PC-3 (cell line): ENCODE results near the gene ZNF341. TPM values are rescaled to one million over a fixed set of nuclear protein-coding genes. Genes with fewer than 3 reads are reported as not detected.

Experiments used
- ATAC-seq: fragments of 200-7000 bp; cut with Tn5 transposase; 2 replicates; pipeline ENCODE4 v1.9.1; 2020; ENCODE audit warnings: mild to moderate bottlenecking, moderate library complexity
- BruUV-seq: library from RNA; stranded (reverse); fragments of 400-500 nt; replicated peaks from 2 replicates; lab custom pipeline; 2021; lab: Mats Ljungman, UMichigan
- CTCF ChIA-PET: fragments of 300-600 bp; sonication (Branson Sonifier 250); formaldehyde crosslinking; loops from one replicate; lab custom pipeline; 2022; ENCODE audit warnings: antibody characterized with exemption; lab: Charles Lee
- POLR2A ChIA-PET: fragments of 300-600 bp; sonication (Branson Sonifier 250); formaldehyde crosslinking; loops from one replicate; lab custom pipeline; 2022; ENCODE audit warnings: antibody characterized with exemption; ENCODE audit not compliant: unreplicated experiment; lab: Charles Lee
- DNase-seq: peaks from one replicate; pipeline ENCODE4 v3.0.0-alpha.2; 2015
- H2AFZ ChIP-seq: fragments of 300-600 bp; sonication (generic); 2 replicates; pipeline ENCODE4 v1.6.0; 2016; ENCODE audit warnings: antibody characterized with exemption, low read length
- H3F3A ChIP-seq: fragments of 300-600 bp; sonication (generic); one replicate; pipeline ENCODE4 v1.6.0; 2017; ENCODE audit warnings: antibody characterized with exemption, low read length, control low read depth, mild to moderate bottlenecking; ENCODE audit not compliant: unreplicated experiment
- H3K27ac ChIP-seq: fragments of 300-600 bp; sonication (generic); 2 replicates; pipeline ENCODE4 v1.5.1; 2016; ENCODE audit warnings: mild to moderate bottlenecking, low read length
- H3K27me3 ChIP-seq: fragments of 300-600 bp; sonication (generic); 2 replicates; pipeline ENCODE4 v1.6.1; 2016; ENCODE audit warnings: low read length, mixed read lengths
- H3K36me3 ChIP-seq: fragments of 300-600 bp; sonication (generic); 2 replicates; pipeline ENCODE4 v1.6.1; 2016; ENCODE audit warnings: low read depth, mixed run types, low read length, mixed read lengths
- H3K4me1 ChIP-seq: fragments of 300-600 bp; sonication (generic); 2 replicates; pipeline ENCODE4 v1.5.1; 2016; ENCODE audit warnings: low read length; ENCODE audit not compliant: insufficient read depth
- H3K4me2 ChIP-seq: fragments of 300-600 bp; sonication (generic); 2 replicates; pipeline ENCODE4 v1.6.0; 2016; ENCODE audit warnings: low read length
- H3K4me3 ChIP-seq: fragments of 300-600 bp; sonication (generic); 2 replicates; pipeline ENCODE4 v1.5.1; 2016; ENCODE audit warnings: mild to moderate bottlenecking, low read length, mixed read lengths
- H3K79me2 ChIP-seq: fragments of 300-600 bp; sonication (generic); 2 replicates; pipeline ENCODE4 v1.6.1; 2017; ENCODE audit warnings: low read length, mixed read lengths
- H3K9ac ChIP-seq: fragments of 300-600 bp; sonication (generic); 2 replicates; pipeline ENCODE4 v1.6.0; 2016; ENCODE audit warnings: mild to moderate bottlenecking, low read length
- H3K9me2 ChIP-seq: fragments of 300-600 bp; sonication (generic); replicated peaks from 2 replicates; pipeline ENCODE4 v1.6.1; 2016; ENCODE audit warnings: mixed run types, low read length, mixed read lengths
- H3K9me3 ChIP-seq: fragments of 300-600 bp; sonication (generic); 2 replicates; pipeline ENCODE4 v1.6.1; 2016; ENCODE audit warnings: low read length, mixed read lengths
- H4K20me1 ChIP-seq: fragments of 300-600 bp; sonication (generic); 2 replicates; pipeline ENCODE4 v1.6.1; 2016; ENCODE audit warnings: low read length, mixed read lengths
- EZH2 ChIP-seq: fragments of 300-600 bp; sonication (generic); IDR thresholded peaks from one replicate; pipeline ENCODE4 v1.6.1; 2017; ENCODE audit warnings: antibody characterized with exemption, mild to moderate bottlenecking, low read length; ENCODE audit not compliant: unreplicated experiment
- EZH2phosphoT487 ChIP-seq: fragments of 300-600 bp; sonication (generic); IDR thresholded peaks from 2 replicates; pipeline ENCODE4 v1.6.1; 2018; ENCODE audit warnings: mild to moderate bottlenecking, antibody characterized with exemption, low read length, borderline replicate concordance
- intact Hi-C: fragments of 100-400 bp; cut with micrococcal nuclease; formaldehyde crosslinking; loops from 2 replicates; pipeline ENCODE4 v1.9.0; 2023
- total RNA-seq: library from RNA; depleted of rRNA; stranded (reverse); fragments of >200 nt; gene quantifications from 2 replicates; pipeline ENCODE4 v1.2.3, GENCODE V29; 2014
- TF ChIP-seq, protein P1 (sequence below): fragments of 300-600 bp; sonication (generic); conservative IDR thresholded peaks from 2 replicates; pipeline ENCODE4 v1.5.1; 2017; ENCODE audit warnings: antibody characterized with exemption, low read depth, mild to moderate bottlenecking, low read length

The ZNF341 gene
- total RNA-seq, 1 experiment from 2014 or later = 4.4 TPM

DNA sequence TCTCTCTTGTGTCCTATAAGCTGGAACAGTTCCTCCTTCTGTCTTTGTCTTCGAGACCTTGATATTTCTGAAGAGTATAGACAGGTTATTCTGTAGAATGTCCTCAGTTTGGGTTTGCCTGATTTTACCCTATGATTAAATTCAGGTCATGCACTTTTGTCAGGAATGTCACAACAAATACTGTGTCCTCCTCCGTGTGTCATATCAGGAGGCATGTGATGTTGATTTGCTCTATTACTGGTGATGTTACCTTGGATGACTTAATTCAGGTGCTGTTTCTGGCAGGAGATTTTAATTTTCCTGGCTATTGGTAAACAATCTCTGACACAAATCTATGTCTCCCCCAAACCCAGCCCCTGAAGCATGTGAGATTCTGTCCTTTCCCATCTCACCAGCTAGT lies 46.0 kb downstream of the ZNF341 start:
- no TSS peak for BruUV-seq
- H3K4me1 ChIP-seq = peaks cover 14% of the 10 kb centered on the region
- peaks cover 3% of the 10 kb centered on the region; the same call in 1 of the 2 replicates for H3K36me3 ChIP-seq
- no peaks in the 10 kb centered on the region for H3K79me2 ChIP-seq
- H4K20me1 ChIP-seq = no peaks in the 10 kb centered on the region
- no peak overlapping the region for H3K9ac ChIP-seq
- no peak overlapping the region for H3K4me3 ChIP-seq
- CTCF ChIA-PET = no interaction called here
- no peaks in the 10 kb centered on the region for H3K27me3 ChIP-seq
- TF ChIP-seq EZH2 (no peak), EZH2phosphoT487 (no peak)
- TF ChIP-seq, protein P1, sequence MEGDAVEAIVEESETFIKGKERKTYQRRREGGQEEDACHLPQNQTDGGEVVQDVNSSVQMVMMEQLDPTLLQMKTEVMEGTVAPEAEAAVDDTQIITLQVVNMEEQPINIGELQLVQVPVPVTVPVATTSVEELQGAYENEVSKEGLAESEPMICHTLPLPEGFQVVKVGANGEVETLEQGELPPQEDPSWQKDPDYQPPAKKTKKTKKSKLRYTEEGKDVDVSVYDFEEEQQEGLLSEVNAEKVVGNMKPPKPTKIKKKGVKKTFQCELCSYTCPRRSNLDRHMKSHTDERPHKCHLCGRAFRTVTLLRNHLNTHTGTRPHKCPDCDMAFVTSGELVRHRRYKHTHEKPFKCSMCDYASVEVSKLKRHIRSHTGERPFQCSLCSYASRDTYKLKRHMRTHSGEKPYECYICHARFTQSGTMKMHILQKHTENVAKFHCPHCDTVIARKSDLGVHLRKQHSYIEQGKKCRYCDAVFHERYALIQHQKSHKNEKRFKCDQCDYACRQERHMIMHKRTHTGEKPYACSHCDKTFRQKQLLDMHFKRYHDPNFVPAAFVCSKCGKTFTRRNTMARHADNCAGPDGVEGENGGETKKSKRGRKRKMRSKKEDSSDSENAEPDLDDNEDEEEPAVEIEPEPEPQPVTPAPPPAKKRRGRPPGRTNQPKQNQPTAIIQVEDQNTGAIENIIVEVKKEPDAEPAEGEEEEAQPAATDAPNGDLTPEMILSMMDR = no peak
- DNase-seq (no peak), ATAC-seq (no peak)
- H3K27ac ChIP-seq = no peak overlapping the region
- POLR2A ChIA-PET = no interaction called here
- H3K4me2 ChIP-seq = no peak overlapping the region
- no peaks in the 10 kb centered on the region for H3K9me2 ChIP-seq
- no peaks in the 10 kb centered on the region for H3F3A ChIP-seq
- no peaks in the 10 kb centered on the region for H3K9me3 ChIP-seq
- H2AFZ ChIP-seq = no peak overlapping the region
- intact Hi-C loops = no loop called here

DNA sequence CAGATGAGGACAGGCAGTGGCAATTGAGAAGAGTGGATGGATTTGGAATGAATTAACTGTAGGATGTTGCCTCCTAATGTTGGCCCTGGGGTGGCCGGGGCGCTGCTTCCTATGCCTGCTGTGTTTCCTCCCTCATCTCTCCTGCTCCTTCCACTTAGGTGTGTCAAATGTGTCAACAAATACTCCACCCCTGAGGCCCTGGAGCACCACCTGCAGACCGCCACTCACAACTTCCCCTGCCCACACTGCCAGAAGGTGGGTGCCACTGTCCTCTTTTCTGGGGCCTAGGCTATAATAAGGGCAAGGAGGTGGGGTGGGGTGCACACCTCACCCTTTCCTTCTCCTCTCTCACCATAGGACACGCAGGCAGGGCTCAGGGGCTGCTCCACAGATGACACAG lies 49.3 kb downstream of the ZNF341 start:
- Histone ChIP-seq H3K27me3 (no peaks in the 10 kb centered on the region), H3K4me2 (no peak overlapping the region), H3K36me3 (no peaks in the 10 kb centered on the region), H3F3A (no peaks in the 10 kb centered on the region), H3K9me3 (no peaks in the 10 kb centered on the region), H3K27ac (no peak overlapping the region), H3K4me3 (no peak overlapping the region), H3K9me2 (no peaks in the 10 kb centered on the region), H3K4me1 (peaks cover 14% of the 10 kb centered on the region), H4K20me1 (no peaks in the 10 kb centered on the region), H3K79me2 (no peaks in the 10 kb centered on the region), H2AFZ (no peak overlapping the region), H3K9ac (no peak overlapping the region)
- BruUV-seq = no TSS peak
- intact Hi-C loops = loop anchor here (10.0 kb wide), 1 partner anchor 96 kb away; the partner anchor contains the start of gene E2F1
- DNase-seq (no peak), ATAC-seq (no peak)
- CTCF ChIA-PET = no interaction called here
- POLR2A ChIA-PET = no interaction called here
- TF ChIP-seq, protein P1 = no peak
- no peak for TF ChIP-seq EZH2

DNA sequence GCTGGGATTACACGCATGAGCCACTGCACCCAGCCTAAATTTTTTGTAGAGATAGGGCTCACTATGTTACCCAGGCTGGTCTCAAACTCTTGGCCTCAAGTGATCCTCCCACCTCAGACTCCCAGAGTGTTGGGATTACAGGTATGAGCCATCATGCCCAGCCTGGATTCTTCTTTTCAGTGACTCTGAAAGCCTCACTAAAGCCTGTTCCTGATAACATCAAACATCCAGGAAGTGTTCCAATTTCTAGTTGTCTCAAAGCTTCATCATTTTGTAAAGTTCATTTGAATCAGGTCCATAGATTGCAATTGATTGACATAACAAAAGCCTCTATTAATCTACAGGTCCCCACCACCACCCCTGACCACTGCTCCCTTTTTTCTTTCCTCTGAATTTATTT lies 50.1 kb downstream of the ZNF341 start:
- H3K27ac ChIP-seq = no peak overlapping the region
- peaks cover 14% of the 10 kb centered on the region for H3K4me1 ChIP-seq
- no peaks in the 10 kb centered on the region for H3K36me3 ChIP-seq
- no peaks in the 10 kb centered on the region for H3K9me2 ChIP-seq
- no peak for DNase-seq
- H3K27me3 ChIP-seq = no peaks in the 10 kb centered on the region
- no TSS peak for BruUV-seq
- no peak overlapping the region for H3K4me3 ChIP-seq
- TF ChIP-seq, protein P1 = no peak
- TF ChIP-seq EZH2phosphoT487 (no peak), EZH2 (no peak)
- ChIA-PET CTCF (no interaction called here), POLR2A (no interaction called here)
- H3K9me3 ChIP-seq = no peaks in the 10 kb centered on the region
- intact Hi-C loops = loop anchor here (10.0 kb wide), 1 partner anchor 97 kb away; the partner anchor contains the start of gene E2F1
- H3K4me2 ChIP-seq = no peak overlapping the region
- ATAC-seq = no peak
- H3K79me2 ChIP-seq = no peaks in the 10 kb centered on the region
- H4K20me1 ChIP-seq = no peaks in the 10 kb centered on the region
- no peaks in the 10 kb centered on the region for H3F3A ChIP-seq
- no peak overlapping the region for H3K9ac ChIP-seq
- H2AFZ ChIP-seq = no peak overlapping the region
